HG02870 (cell line): Measurements from ENCODE around the gene ZCCHC24.

Source experiments
- ATAC-seq: cut with Tn5 transposase; IDR thresholded peaks from one replicate; pipeline ENCODE4 v1.9.1; 2021; ENCODE audit warnings: mild to moderate bottlenecking, moderate library complexity; ENCODE audit not compliant: unreplicated experiment

ZCCHC24 gene

GRCh38 chr10:79414714-79415113 is 30.7 kb downstream of the ZCCHC24 start:
- ATAC-seq: no peak

GRCh38 chr10:79413196-79413595 is 32.2 kb downstream of the ZCCHC24 start:
- no peak for ATAC-seq

- ATAC-seq: no peak
These were observed 32.9 kb downstream of the ZCCHC24 start for GRCh38 chr10:79412516-79412915.

GRCh38 chr10:79411546-79412495 is 33.6 kb downstream of the ZCCHC24 start:
- ATAC-seq: no peak

GRCh38 chr10:79410315-79411094 is 34.9 kb downstream of the ZCCHC24 start:
- no peak for ATAC-seq

GRCh38 chr10:79409726-79410085 is 35.7 kb downstream of the ZCCHC24 start:
- ATAC-seq: no peak

GRCh38 chr10:79409038-79409725 is 36.2 kb downstream of the ZCCHC24 start:
- ATAC-seq: no peak

GRCh38 chr10:79407811-79408795 is 37.3 kb downstream of the ZCCHC24 start:
- no peak for ATAC-seq

GRCh38 chr10:79407423-79407796 is 38.0 kb downstream of the ZCCHC24 start:
- no peak for ATAC-seq

GRCh38 chr10:79406683-79407422 is 38.6 kb downstream of the ZCCHC24 start:
- no peak for ATAC-seq

GRCh38 chr10:79405995-79406515 is 39.4 kb downstream of the ZCCHC24 start:
- no peak for ATAC-seq

- no peak for ATAC-seq
These were observed 40.0 kb downstream of the ZCCHC24 start for GRCh38 chr10:79405221-79405994.

- ATAC-seq: no peak
These were observed 40.7 kb downstream of the ZCCHC24 start for GRCh38 chr10:79404690-79405131.

- no peak for ATAC-seq
These were observed 41.2 kb downstream of the ZCCHC24 start for GRCh38 chr10:79404231-79404609.

- ATAC-seq: no peak
These were observed 41.8 kb downstream of the ZCCHC24 start for GRCh38 chr10:79403441-79404230.

- no peak for ATAC-seq
These were observed 42.5 kb downstream of the ZCCHC24 start for GRCh38 chr10:79402951-79403350.

- ATAC-seq: no peak
These were observed 42.8 kb downstream of the ZCCHC24 start for GRCh38 chr10:79402625-79402946.
